ENCODE results near the gene SCLT1.

DNA sequence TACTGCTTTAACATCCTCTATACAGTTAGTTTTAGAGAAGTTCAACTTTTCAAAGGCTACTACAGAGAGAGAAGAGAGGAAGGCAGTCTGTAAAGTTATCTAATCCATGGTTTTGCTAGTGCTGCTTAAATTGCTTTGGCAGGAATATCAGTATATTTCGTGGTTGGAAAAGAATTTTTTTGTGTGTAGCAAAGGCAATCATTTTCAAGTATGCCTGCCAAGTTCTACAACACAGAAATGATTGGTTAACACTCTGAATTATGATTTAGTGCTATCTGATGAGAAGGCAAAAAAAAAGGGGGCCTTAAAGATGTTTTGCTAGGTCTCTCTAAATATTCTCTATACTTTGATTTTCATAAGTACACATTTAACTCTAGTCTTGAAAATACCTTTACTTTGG is 150.7 kb downstream of the SCLT1 start:
- TF ChIP-seq GATA3 (IDR thresholded peaks at IDR 0.05; ENCODE audit: low read depth, low read length) (no peak), GATA2 (IDR thresholded peaks at IDR 0.05; ENCODE audit: low read depth, low read length) (no peak)

Data from SH-SY5Y (cell line).